Measurements from ENCODE around the gene MRPL38. TPM values are rescaled to one million over a fixed set of nuclear protein-coding genes. Genes with fewer than 3 reads are reported as not detected.

MRPL38 gene
- total RNA-seq, 1 donor from 2014 or later = 77.8 TPM

- Mint-ChIP-seq H3K27me3 (ENCODE audit: low read depth) (no peaks in the 10 kb centered on the region), H3K36me3 (peaks cover 9% of the 10 kb centered on the region), H3K4me3 (no peak overlapping the region), H3K4me1 (peaks cover 21% of the 10 kb centered on the region), H3K9me3 (no peaks in the 10 kb centered on the region), H3K27ac (no peak overlapping the region)
- TF ChIP-seq CTCF (IDR thresholded peaks at IDR 0.05; ENCODE audit: unreplicated experiment) = no peak
- DNase-seq (ENCODE audit: low spot score in 2 of 2, unreplicated experiment in 2 of 2) = no peak
Observed at GRCh38 chr17:75898791-75899190, 5.9 kb downstream of the MRPL38 start.

GRCh38 chr17:75898065-75898464, 6.6 kb downstream of the MRPL38 start:
- Mint-ChIP-seq H3K4me1 (peaks cover 21% of the 10 kb centered on the region), H3K27me3 (ENCODE audit: low read depth) (no peaks in the 10 kb centered on the region), H3K4me3 (peak overlapping the region; percentile 59), H3K36me3 (peaks cover 9% of the 10 kb centered on the region), H3K27ac (no peak overlapping the region), H3K9me3 (no peaks in the 10 kb centered on the region)
- no peak for TF ChIP-seq CTCF (IDR thresholded peaks at IDR 0.05; ENCODE audit: unreplicated experiment)
- DNase-seq (ENCODE audit: low spot score in 2 of 2, unreplicated experiment in 2 of 2) = no peak

- Mint-ChIP-seq H3K27ac (peak overlapping the region; percentile 82), H3K9me3 (no peaks in the 10 kb centered on the region), H3K4me3 (peak overlapping the region; percentile 59), H3K36me3 (peaks cover 9% of the 10 kb centered on the region), H3K4me1 (peaks cover 21% of the 10 kb centered on the region), H3K27me3 (ENCODE audit: low read depth) (no peaks in the 10 kb centered on the region)
- TF ChIP-seq CTCF (IDR thresholded peaks at IDR 0.05; ENCODE audit: unreplicated experiment) = no peak
- DNase-seq (ENCODE audit: low spot score in 2 of 2, unreplicated experiment in 2 of 2) = no peak
Observed at GRCh38 chr17:75897160-75898019, 7.3 kb downstream of the MRPL38 start.

GRCh38 chr17:75896415-75897159, 8.1 kb downstream of the MRPL38 start, which contains the start of gene TRIM65:
Gene TRIM65, minus strand, starts transcription at chr17:75896951. Its CDS starts 14 bp downstream, at chr17:75896937.
- TF ChIP-seq CTCF (IDR thresholded peaks at IDR 0.05; ENCODE audit: unreplicated experiment) = no peak
- H3K9me3 Mint-ChIP-seq = no peaks in the 10 kb centered on the region
- H3K4me3 Mint-ChIP-seq = peak within 1 kb of the TSS; percentile 71
- peaks cover 10% of the 10 kb centered on the region for H3K36me3 Mint-ChIP-seq
- DNase-seq (ENCODE audit: low spot score in 2 of 2, unreplicated experiment in 2 of 2) = peak in 1 of 2 experiments; percentile 77
- peak within 1 kb of the TSS; percentile 82 for H3K27ac Mint-ChIP-seq
- peaks cover 21% of the 10 kb centered on the region for H3K4me1 Mint-ChIP-seq
- no peaks in the 10 kb centered on the region for H3K27me3 Mint-ChIP-seq (ENCODE audit: low read depth)

- H3K36me3 Mint-ChIP-seq = peaks cover 11% of the 10 kb centered on the region
- H3K9me3 Mint-ChIP-seq = no peaks in the 10 kb centered on the region
- H3K27ac Mint-ChIP-seq = peak overlapping the region; percentile 56
- peak overlapping the region; percentile 71 for H3K4me3 Mint-ChIP-seq
- peaks cover 21% of the 10 kb centered on the region for H3K4me1 Mint-ChIP-seq
- TF ChIP-seq CTCF (IDR thresholded peaks at IDR 0.05; ENCODE audit: unreplicated experiment) = no peak
- no peak for DNase-seq (ENCODE audit: low spot score in 2 of 2, unreplicated experiment in 2 of 2)
- no peaks in the 10 kb centered on the region for H3K27me3 Mint-ChIP-seq (ENCODE audit: low read depth)
Observed at GRCh38 chr17:75895370-75896155, 9.1 kb downstream of the MRPL38 start.

Measured in mesothelial cell of epicardium (in vitro differentiated cells).